Measurements from ENCODE around the gene CHST5. TPM values are rescaled to one million over a fixed set of nuclear protein-coding genes. Genes with fewer than 3 reads are reported as not detected.

CHST5 gene
- total and polyA plus RNA-seq, 2 donors (not counting 3 experiments of a cell fraction or from before 2014, with no cell fraction given): 0.23 to 0.29 TPM

DNA sequence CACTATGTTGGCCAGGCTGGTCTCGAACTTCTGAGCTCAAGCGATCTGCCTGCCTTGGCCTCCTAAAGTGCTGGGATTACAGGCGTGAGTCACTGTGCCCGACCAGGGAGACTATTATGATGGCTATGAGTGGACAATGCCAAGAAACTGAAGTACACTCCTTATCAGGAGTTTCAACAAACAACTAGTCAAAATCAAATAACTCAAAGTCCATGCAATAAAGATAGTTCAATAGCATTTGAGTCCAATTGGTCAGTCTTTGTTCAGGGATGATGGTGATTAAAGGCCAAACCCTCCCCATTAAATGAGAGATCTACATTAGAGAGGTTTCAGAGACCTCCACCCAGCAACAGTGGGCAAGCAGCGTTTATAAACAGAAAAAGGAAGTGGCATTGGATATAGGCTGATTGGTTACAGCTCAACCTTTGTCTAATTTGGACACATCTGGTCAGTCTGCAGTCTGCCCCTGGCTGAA, 8.0 kb downstream of the CHST5 start:
- no peak for TF ChIP-seq POLR2A (IDR thresholded peaks at IDR 0.05; ENCODE audit: low read depth, low read length)
- no peak for TF ChIP-seq EZH2 (IDR thresholded peaks at IDR 0.05; ENCODE audit: borderline replicate concordance, low read depth, low read length, severe bottlenecking)
- TF ChIP-seq POLR2AphosphoS5 (IDR thresholded peaks at IDR 0.05; ENCODE audit: insufficient read depth, low read depth, low read length): no peak
- TF ChIP-seq GATA2 (IDR thresholded peaks at IDR 0.05; ENCODE audit: insufficient read depth, insufficient read length, low read depth, low read length): no peak
- TF ChIP-seq MYC (IDR thresholded peaks at IDR 0.05; ENCODE audit: low read depth, low read length): no peak
- TF ChIP-seq, protein P1, sequence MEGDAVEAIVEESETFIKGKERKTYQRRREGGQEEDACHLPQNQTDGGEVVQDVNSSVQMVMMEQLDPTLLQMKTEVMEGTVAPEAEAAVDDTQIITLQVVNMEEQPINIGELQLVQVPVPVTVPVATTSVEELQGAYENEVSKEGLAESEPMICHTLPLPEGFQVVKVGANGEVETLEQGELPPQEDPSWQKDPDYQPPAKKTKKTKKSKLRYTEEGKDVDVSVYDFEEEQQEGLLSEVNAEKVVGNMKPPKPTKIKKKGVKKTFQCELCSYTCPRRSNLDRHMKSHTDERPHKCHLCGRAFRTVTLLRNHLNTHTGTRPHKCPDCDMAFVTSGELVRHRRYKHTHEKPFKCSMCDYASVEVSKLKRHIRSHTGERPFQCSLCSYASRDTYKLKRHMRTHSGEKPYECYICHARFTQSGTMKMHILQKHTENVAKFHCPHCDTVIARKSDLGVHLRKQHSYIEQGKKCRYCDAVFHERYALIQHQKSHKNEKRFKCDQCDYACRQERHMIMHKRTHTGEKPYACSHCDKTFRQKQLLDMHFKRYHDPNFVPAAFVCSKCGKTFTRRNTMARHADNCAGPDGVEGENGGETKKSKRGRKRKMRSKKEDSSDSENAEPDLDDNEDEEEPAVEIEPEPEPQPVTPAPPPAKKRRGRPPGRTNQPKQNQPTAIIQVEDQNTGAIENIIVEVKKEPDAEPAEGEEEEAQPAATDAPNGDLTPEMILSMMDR (IDR thresholded peaks at IDR 0.05; ENCODE audit: extremely low read depth in 1 of 2, insufficient read depth in 1 of 2, low read depth in 1 of 2, low read length in 2 of 2): no peak
- TF ChIP-seq JUN (IDR thresholded peaks at IDR 0.05; ENCODE audit: borderline replicate concordance, insufficient read depth, insufficient read length, low read depth): no peak
- TF ChIP-seq, protein P2, sequence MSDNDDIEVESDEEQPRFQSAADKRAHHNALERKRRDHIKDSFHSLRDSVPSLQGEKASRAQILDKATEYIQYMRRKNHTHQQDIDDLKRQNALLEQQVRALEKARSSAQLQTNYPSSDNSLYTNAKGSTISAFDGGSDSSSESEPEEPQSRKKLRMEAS (IDR thresholded peaks at IDR 0.05; ENCODE audit: insufficient read depth, insufficient read length): no peak
- TF ChIP-seq FOS (IDR thresholded peaks at IDR 0.05; ENCODE audit: borderline replicate concordance, insufficient read depth, low read length): no peak
- intact Hi-C loops (cut with micrococcal nuclease): no loop called here
- CTCF ChIA-PET: interaction anchor here (3.1 kb wide), 1 partner anchor 11 kb away, joined by 11 read pairs; no protein-coding TSS in a partner anchor
- POLR2A ChIA-PET: no interaction called here
- no peaks in the 10 kb centered on the region for H3K9me1 ChIP-seq (replicated peaks; ENCODE audit: control insufficient read depth, extremely low read depth, insufficient read depth, low read length)
- H3K27ac ChIP-seq (ENCODE audit: insufficient read depth, low read depth, low read length): no peak overlapping the region
- H3K27me3 ChIP-seq (ENCODE audit: control insufficient read depth in 2 of 2, insufficient read depth in 2 of 2, low read length in 2 of 2): no peaks in the 10 kb centered on the region
- H3K4me2 ChIP-seq (ENCODE audit: insufficient read depth, low read length): no peak overlapping the region
- no peaks in the 10 kb centered on the region for H4K20me1 ChIP-seq (replicated peaks; ENCODE audit: control insufficient read depth, extremely low read depth, insufficient read depth, low read length)
- no peak overlapping the region for H2AFZ ChIP-seq (ENCODE audit: low read depth, low read length)
- no peaks in the 10 kb centered on the region for H3K9me3 ChIP-seq (replicated peaks; ENCODE audit: control insufficient read depth, insufficient read depth, low read length)
- no peak overlapping the region for H3K4me3 ChIP-seq (replicated peaks in 1 of 3; ENCODE audit: insufficient read depth in 1 of 3, low read depth in 1 of 3, low read length in 3 of 3)
- H3K9ac ChIP-seq (replicated peaks; ENCODE audit: extremely low read depth, insufficient read depth, low read length): no peak overlapping the region
- H3K79me2 ChIP-seq (ENCODE audit: control insufficient read depth, insufficient read depth, low read length): no peaks in the 10 kb centered on the region
- DNase-seq (ENCODE audit: low read depth, low spot score) (no peak), FAIRE-seq (no peak)
- H3K4me1 ChIP-seq (ENCODE audit: control insufficient read depth, extremely low read depth, insufficient read depth, low read length): no peaks in the 10 kb centered on the region
- BruUV-seq (replicated peaks): no TSS peak
- dilution Hi-C loops (cut with MboI; ENCODE audit: extremely low pct_ligation_motif_present, low sequenced_read_pairs): no loop called here
- no peaks in the 10 kb centered on the region for H3K36me3 ChIP-seq (ENCODE audit: control insufficient read depth in 2 of 2, extremely low read depth in 1 of 2, insufficient read depth in 2 of 2, low read length in 2 of 2)
